A375 (cell line): Measurements from ENCODE around the gene SPATS2. TPM values are rescaled to one million over a fixed set of nuclear protein-coding genes. Genes with fewer than 3 reads are reported as not detected.

Experiments used
- small RNA-seq: library from RNA; depleted of rRNA; stranded (forward); fragments of <200 nt; gene quantifications from one replicate; pipeline ENCODE3, GENCODE V24; 2014
- total RNA-seq: library from RNA; depleted of rRNA; stranded (reverse); fragments of >200 nt; shearing (Covaris generic); gene quantifications from 2 replicates; pipeline ENCODE4 v1.2.3, GENCODE V29; 2014; rRNA removed

SPATS2 gene
- 13.0 and 15.8 TPM in 2 replicates for total RNA-seq

DNA sequence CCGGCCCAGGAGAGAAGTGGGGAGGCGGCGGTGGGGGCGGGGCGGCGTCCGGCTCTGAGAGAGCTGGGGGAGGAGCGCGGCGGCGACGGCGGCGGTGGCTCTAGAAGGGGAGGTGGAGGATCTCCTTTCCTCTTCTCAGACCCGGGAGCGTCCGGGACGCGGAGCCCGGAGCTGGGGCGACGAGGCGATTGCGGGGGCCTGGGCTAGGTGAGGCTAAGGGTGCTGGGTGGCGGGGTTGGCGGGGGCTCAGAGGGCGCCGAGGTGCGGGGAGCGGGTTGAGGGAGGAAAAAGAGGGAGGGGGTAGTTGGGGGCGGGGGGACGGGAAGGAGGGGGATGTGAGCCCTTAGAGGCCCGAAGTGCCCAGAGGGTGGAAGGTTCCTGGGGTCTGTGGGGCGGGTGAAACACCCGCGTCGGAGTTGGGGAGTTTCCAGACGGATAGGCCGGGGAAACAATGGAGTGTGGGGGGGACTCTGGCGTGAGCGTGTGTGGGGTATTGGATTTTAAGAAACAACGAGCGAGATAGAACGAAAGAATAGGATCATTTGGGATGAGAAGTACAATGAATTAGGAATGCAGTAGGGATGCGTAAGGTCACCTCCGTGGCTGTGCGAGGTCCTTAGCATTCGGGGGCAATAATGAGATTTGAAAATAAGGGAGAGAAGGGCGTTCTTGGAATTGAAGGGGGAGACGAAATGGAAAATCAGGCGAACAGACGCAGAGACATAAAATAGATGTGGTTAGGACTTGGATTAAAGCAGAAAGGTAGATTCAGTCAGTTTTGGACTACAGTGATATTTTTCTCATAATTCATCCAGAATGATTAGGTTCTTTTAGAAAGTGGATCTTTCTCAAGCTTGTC, at the start of gene SPATS2:
Gene SPATS2 (plus strand): TSS at position 82 of the 859 bp plus-strand sequence. CDS start 93,551 bp downstream, outside the sequence.

DNA sequence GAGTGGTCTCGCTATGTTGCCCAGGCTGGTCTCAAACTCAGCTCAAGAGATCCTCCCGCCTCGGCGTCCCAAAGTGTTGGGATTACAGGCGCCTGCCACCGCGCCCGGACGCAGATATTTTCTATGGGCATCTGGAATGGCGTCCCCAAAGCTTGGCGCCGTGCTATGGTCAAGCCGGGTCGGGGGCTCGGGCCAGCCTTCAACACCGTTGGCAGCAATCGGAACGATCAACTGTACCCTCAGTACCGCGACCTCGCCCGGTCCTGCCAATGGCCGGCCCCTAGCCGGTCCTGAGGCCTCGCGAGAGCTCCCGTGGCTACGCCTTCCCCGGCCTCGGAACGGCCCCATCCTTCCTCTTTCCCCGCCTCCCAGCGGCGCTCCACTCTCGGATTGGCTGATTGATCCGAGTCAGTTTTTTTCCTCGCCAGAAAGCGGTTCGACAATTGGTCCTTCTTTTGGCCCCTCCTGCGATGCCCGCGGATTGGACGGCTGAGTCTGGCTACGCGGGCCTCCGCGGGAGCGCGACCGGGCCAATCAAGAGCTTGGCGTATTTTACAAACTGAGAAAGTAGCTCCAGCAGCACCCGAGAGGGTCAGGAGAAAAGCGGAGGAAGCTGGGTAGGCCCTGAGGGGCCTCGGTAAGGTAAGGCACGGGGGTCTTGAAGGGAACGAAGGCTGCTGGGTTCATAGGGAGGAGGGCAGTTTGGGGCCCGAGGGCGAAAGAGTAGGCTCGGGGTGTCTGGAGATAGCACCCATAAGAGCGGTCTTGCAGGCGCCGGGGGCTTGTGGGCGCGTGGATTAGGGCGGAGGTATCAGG, 44.3 kb upstream of the SPATS2 start, which contains the start of gene TROAP:
Gene TROAP (plus strand): TSS at position 548 of the 816 bp plus-strand sequence. CDS start 354 bp downstream, outside the sequence.

DNA sequence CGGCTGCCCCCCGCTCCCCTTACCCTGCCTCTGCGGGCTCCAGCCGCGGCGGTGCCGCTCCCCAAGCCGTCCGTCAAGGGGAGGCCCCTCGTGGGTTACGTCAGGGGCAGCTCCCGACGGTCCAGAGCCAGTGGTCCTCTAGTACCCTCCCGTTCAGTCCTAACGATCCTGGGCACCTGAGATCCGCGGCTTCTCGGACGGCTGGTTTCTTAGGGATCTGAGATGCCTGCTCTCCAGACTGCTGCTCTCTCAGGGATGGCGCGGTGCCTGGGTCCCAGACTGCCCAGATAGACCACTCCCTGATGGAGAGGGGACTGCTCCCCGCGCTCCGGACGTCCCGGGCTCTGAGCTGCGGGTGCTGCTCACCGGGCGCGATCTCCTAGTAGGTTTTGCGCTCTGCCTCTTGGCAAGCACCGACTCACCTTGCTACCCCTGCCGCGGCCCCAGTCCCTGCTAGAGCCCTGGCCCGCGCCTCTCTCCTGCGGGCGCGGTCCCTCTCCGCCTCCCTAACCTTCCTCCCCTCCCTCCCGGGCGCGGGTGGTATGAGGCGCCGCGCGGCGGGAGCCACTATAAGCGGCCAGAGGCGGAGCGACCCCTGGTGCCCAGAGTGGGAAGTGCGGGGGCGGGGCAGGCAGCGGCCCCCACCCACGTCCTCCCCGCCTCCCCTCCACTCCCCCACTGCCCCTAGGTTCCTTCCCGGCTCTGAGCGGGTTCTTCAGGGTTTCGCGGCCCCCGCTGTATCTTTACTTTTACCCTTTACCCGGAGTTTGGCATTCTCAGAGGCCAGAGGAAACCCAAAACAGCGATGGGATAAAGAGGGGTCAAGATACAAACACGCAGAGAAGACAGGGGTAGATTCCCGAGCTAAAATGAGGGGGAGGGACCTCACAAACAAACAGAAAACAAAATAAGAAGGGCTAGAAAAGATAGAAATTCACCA, 30.3 kb upstream of the SPATS2 start, which contains the start of gene C1QL4:
Gene C1QL4 (minus strand): TSS at position 544 of the 940 bp plus-strand sequence. CDS start 711 bp downstream, outside the sequence.

DNA sequence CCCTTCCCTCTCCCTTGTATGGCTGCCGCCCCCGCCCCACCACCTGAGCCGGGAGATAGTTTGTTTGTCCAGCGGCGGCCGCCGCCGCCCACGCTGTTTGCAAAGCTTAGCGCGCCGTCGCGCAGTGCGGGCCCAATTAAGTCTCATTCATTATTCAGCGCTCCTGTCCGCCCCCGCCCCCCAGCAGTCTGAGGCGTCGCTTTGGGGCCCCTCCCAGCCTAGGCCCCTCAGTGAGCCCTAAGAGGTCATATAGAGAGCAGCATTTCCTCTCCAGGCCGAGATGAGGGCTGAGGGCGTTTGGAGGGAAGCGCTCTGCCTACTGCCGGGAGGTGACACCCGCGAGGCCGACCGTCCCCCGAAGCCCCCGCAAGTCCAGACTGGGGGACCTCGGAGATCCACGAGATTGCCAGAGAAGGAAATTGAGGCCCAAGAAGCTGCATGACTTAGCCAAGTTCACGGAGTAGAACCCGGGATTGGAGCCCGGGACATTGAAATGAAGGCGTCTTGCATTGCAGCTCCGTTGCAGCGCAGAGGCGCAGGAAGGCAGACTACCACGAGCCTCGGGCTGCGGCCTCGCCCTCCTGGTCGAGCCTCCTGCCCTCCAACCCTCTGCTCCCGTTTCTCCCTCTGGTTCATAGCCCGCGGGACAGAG, 20.5 kb upstream of the SPATS2 start, which contains the start of gene DNAJC22:
Gene DNAJC22 (plus strand): TSS at position 230 of the 652 bp plus-strand sequence. CDS start 1,985 bp downstream, outside the sequence.

DNA sequence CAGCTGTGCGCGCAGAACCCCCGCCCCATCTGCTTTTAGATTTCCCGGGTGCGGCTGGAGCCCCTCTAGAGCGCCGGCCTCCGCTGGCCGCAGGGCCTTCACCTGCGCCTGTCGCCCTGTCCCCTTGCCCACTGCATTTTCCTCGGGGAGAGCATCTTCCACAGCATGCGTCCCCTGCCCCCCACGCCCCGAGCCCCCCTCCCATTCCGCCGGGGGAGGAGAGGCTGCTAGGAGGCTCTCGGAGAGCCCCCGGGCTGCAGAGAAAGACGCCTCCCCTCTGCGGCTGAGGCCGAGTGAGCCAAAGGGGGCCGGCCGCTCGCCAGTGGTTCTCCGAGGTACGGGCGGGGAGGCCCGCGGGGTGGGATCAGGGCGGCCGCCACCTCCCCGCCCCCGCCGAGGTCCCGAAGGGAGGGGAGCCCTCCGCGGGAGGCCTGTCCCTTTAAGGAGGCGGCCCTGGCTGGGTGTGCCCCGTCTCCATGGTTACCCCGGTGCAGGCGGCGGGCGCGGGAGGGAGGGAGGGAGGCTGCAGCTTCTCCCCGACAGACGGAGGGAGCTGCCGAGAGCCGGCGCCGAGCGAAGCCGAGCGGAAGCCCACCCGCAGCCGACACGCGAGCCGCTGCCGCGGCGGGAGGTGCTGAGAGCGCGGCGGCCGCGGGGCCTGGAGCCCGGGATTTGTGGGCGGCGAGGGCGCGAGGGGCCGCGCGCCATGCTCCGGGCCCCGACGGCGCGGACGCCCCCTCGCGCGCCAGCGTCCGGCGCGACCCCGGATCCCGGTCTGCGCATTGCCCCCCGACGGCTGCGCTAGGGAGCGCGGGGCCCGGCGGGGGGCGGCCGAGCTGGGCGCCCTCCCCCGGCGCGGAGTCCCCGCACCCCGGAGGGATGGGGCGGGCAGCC, 171.5 kb downstream of the SPATS2 start, which contains the start of gene KCNH3:
Gene KCNH3 (plus strand): TSS at position 521 of the 894 bp plus-strand sequence. CDS start 387 bp downstream, outside the sequence.

DNA sequence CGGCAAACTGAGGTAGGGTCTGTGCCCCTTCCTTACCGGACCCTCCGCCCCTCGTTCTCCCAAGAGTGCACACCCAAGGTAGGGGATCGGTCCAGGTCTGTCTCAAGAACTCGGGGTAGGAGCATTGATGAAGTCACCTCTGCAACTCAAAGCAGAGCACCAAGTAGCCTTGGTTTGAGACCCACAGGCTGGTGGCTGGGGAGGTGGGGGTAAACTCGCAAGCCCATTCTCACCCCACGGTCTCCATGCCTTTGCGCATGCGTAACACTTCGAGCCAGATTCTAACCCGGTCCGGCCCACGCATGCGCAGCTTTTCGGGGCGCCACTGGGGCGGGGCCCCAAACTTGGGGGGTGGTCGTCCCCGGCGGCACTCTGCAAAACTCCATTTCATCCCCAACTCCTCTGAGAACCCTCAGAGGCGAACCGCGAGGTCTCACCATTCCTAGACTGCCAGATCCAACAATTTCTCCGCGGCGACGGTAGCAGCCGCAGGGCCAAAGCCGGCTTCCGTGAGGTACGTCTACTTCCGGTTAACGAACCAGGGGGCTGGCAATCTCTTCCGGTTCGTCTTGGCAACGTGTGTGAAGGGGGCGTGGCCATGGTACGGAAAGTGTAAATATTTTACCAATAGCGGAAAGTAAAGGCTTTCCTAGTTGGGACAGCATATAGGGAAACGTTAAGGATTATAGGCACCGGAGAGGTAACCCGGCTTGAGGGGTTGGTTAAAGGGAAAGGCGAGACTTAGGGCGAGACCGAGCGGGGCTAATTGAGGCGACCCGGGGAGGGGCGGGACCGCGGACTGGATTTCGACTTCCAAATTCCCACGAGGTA, 200.6 kb downstream of the SPATS2 start, which contains the start of gene MCRS1:
Gene MCRS1 (minus strand): TSS at position 532 of the 831 bp plus-strand sequence. CDS start 1,411 bp downstream, outside the sequence.

Small RNA genes lying within 50 kb of the gene (small RNA-seq; reads per million reads assigned to genes)
- gene AC125611.1: not detected

Other genes with a start within 250 kb of the SPATS2 start
- gene TUBA1B, start 236.1 kb upstream of the SPATS2 start, total RNA-seq: 2,083 and 2,392 TPM in 2 replicates
- 84.2 and 95.1 TPM in 2 replicates for gene TUBA1A, start 178.4 kb upstream of the SPATS2 start, total RNA-seq
- gene TUBA1C, start 102.4 kb upstream of the SPATS2 start, total RNA-seq: 616 and 777 TPM in 2 replicates
- 0.68 and 1.0 TPM in 2 replicates for gene PRPH, start 72.3 kb upstream of the SPATS2 start, total RNA-seq
- 61.6 and 70.7 TPM in 2 replicates for gene TROAP, start 44.2 kb upstream of the SPATS2 start, total RNA-seq
- 2.2 and 4.4 TPM in 2 replicates for gene C1QL4, start 30.3 kb upstream of the SPATS2 start, total RNA-seq
- gene DNAJC22, start 20.6 kb upstream of the SPATS2 start, total RNA-seq: 14.7 and 18.5 TPM in 2 replicates
- 2.1 and 3.2 TPM in 2 replicates for gene KCNH3, start 171.6 kb downstream of the SPATS2 start, total RNA-seq
- 78.9 and 84.6 TPM in 2 replicates for gene MCRS1, start 200.7 kb downstream of the SPATS2 start, total RNA-seq
- 1.2 and 1.7 TPM in 2 replicates for gene FAM186B, start 238.2 kb downstream of the SPATS2 start, total RNA-seq